Measurements from ENCODE around the gene MAPK8.

GRCh38 chr10:48476279-48476982, 170.0 kb downstream of the MAPK8 start:
- TF ChIP-seq CTCF (IDR thresholded peaks at IDR 0.05) (no peak), POLR2A (IDR thresholded peaks at IDR 0.05) (no peak)
